ENCODE measurements around the gene SLC29A4.
"Not testable (repeated sequence)": the region's sequence is repeated elsewhere in the genome, so short reads cannot be mapped to it uniquely, and the experiment has no call there.

The SLC29A4 gene

GRCh38 chr7:5323800-5324781, 41.3 kb downstream of the SLC29A4 start:
- not testable (repeated sequence) for DNase-seq (ENCODE audit: low spot score)

- DNase-seq (ENCODE audit: low spot score) = no peak
These were observed 42.2 kb downstream of the SLC29A4 start for GRCh38 chr7:5324961-5325360.

- DNase-seq (ENCODE audit: low spot score) = no peak
These were observed 47.5 kb downstream of the SLC29A4 start for GRCh38 chr7:5330288-5330687.

- DNase-seq (ENCODE audit: low spot score) = no peak
These were observed 49.8 kb downstream of the SLC29A4 start for GRCh38 chr7:5332579-5332978.

- DNase-seq (ENCODE audit: low spot score) = no peak
These were observed 50.6 kb downstream of the SLC29A4 start for GRCh38 chr7:5333121-5334045.

GRCh38 chr7:5334671-5335070, 51.9 kb downstream of the SLC29A4 start:
- DNase-seq (ENCODE audit: low spot score) = no peak

GRCh38 chr7:5337047-5337446, 54.3 kb downstream of the SLC29A4 start:
- no peak for DNase-seq (ENCODE audit: low spot score)

GRCh38 chr7:5339955-5340354, 57.2 kb downstream of the SLC29A4 start:
- no peak for DNase-seq (ENCODE audit: low spot score)

- DNase-seq (ENCODE audit: low spot score) = no peak
These were observed 59.9 kb downstream of the SLC29A4 start for GRCh38 chr7:5342631-5343030.

- no peak for DNase-seq (ENCODE audit: low spot score)
These were observed 61.1 kb downstream of the SLC29A4 start for GRCh38 chr7:5343884-5344283.

- DNase-seq (ENCODE audit: low spot score) = no peak
These were observed 61.6 kb downstream of the SLC29A4 start for GRCh38 chr7:5344342-5344741.

GRCh38 chr7:5345171-5345570, 62.4 kb downstream of the SLC29A4 start:
- DNase-seq (ENCODE audit: low spot score) = no peak

- DNase-seq (ENCODE audit: low spot score) = no peak
These were observed 62.9 kb downstream of the SLC29A4 start for GRCh38 chr7:5345671-5346070.

GRCh38 chr7:5348134-5349004, 65.6 kb downstream of the SLC29A4 start:
- no peak for DNase-seq (ENCODE audit: low spot score)

GRCh38 chr7:5349005-5349380, 66.2 kb downstream of the SLC29A4 start:
- DNase-seq (ENCODE audit: low spot score) = no peak

GRCh38 chr7:5349437-5350173, 66.9 kb downstream of the SLC29A4 start:
- DNase-seq (ENCODE audit: low spot score) = no peak

- DNase-seq (ENCODE audit: low spot score) = no peak
These were observed 67.4 kb downstream of the SLC29A4 start for GRCh38 chr7:5350174-5350463.

GRCh38 chr7:5350600-5351385, 68.0 kb downstream of the SLC29A4 start:
- no peak for DNase-seq (ENCODE audit: low spot score)

- DNase-seq (ENCODE audit: low spot score) = no peak
These were observed 68.9 kb downstream of the SLC29A4 start for GRCh38 chr7:5351507-5352265.

Measured in HuH-7.5 (cell line).